Adipocyte (in vitro differentiated cells): ENCODE measurements around the gene ABCA13.

Experiments
- DNase-seq: peaks from one replicate; pipeline ENCODE4 v3.0.0-alpha.2; 2015; ENCODE audit warnings: low read depth
- H3K27me3 ChIP-seq: replicated peaks from 2 replicates; pipeline ENCODE4 v1.7.0; 2013; ENCODE audit warnings: mild to moderate bottlenecking, low read length, moderate library complexity; ENCODE audit not compliant: control insufficient read depth, insufficient read depth
- H3K36me3 ChIP-seq: 2 replicates; pipeline ENCODE4 v1.7.0; 2013; ENCODE audit warnings: low read length, mild to moderate bottlenecking, moderate library complexity; ENCODE audit not compliant: control insufficient read depth, insufficient read depth, severe bottlenecking
- H3K4me1 ChIP-seq: 2 replicates; pipeline ENCODE4 v1.7.0; 2013; ENCODE audit warnings: mild to moderate bottlenecking, low read length, moderate library complexity; ENCODE audit not compliant: control insufficient read depth, insufficient read depth
- H3K4me3 ChIP-seq: 2 replicates; pipeline ENCODE4 v1.7.0; 2013; ENCODE audit warnings: mild to moderate bottlenecking, low read length, moderate library complexity
- H3K9ac ChIP-seq: 2 replicates; pipeline ENCODE4 v1.7.0; 2013; ENCODE audit warnings: mild to moderate bottlenecking, low read length, moderate library complexity
- H3K9me3 ChIP-seq: 2 replicates; pipeline ENCODE4 v1.7.0; 2013; ENCODE audit warnings: mild to moderate bottlenecking, low read length, moderate library complexity; ENCODE audit not compliant: control insufficient read depth

The ABCA13 gene

DNA sequence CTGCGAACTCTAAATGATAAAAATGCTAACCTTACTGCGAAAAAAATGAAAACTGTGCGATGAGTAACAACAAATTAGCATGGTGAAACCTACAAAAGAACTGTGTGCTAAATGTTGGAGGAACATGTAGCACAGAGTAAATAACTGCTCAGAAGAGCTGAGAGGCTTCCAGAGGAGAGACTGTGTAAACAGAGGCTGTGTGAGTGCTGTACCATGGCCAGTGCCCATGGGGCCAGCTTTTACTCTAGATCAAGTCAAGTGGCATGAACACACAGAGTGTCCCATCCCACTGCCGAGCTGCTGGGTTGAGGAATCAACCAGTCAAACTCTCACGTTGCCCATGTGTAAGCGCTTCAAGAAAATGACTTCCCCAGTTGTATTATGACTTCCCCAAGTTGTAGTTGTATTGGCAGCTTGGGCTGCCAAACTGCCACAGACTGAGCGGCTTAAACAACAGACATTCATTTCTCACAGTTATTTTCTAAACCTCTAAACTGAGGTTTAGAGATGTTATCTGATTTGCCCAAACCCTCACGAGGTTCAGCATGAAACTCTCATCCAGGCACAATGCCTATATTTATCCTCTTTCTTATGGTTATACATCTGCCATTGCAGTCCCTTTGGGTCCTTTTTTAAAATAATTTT is 270.7 kb downstream of the ABCA13 start:
- Histone ChIP-seq H3K9me3 (no peaks in the 10 kb centered on the region), H3K27me3 (no peaks in the 10 kb centered on the region), H3K36me3 (no peaks in the 10 kb centered on the region), H3K4me1 (no peaks in the 10 kb centered on the region), H3K9ac (no peak overlapping the region), H3K4me3 (no peak overlapping the region)
- no peak for DNase-seq

DNA sequence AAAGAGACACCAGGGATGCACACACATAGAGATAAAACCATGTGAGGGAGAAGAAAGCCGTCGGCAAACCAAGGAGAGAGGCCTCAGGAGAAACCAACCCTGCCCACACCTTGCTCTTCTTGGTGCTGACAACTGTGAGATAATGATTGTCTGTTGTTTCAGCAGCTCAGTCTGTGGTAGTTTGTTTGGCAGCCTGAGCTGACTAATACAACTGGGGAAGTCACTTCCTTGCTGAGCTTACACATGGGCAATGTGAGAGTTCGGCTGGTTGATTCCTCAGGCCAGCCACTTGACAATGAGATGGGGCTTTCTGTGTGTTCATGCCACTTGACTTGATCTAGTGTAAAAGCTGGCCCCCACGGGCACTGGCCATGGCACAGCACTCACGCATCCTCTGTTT is 271.8 kb downstream of the ABCA13 start:
- no peaks in the 10 kb centered on the region for H3K27me3 ChIP-seq

DNA sequence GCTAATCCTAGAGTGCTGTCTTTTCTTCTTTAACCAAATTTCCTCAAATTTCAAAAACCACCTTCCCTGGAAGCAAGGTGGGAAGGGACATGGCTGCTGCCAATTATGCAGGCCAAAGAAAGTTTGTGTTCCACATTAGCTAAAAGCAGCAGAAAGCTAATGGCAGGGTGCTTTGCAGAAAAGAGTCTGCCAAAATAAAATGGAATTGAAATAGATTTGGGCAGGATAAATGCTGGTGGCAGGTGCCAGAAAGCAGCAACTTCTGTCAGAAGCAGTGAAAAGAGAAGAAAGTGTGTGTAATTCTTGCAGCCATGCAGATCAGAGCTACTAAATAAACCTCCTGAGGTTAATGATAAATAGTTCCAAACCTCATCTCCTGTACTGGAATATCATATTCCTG is 275.5 kb downstream of the ABCA13 start:
- Histone ChIP-seq H3K4me1 (no peaks in the 10 kb centered on the region), H3K9ac (no peak overlapping the region), H3K4me3 (no peak overlapping the region), H3K9me3 (no peaks in the 10 kb centered on the region), H3K27me3 (no peaks in the 10 kb centered on the region), H3K36me3 (no peaks in the 10 kb centered on the region)
- no peak for DNase-seq

More for the DNA sequence above, 271.8 kb downstream of the ABCA13 start:
- Histone ChIP-seq H3K9ac (no peak overlapping the region), H3K9me3 (no peaks in the 10 kb centered on the region), H3K4me1 (no peaks in the 10 kb centered on the region), H3K4me3 (no peak overlapping the region), H3K36me3 (no peaks in the 10 kb centered on the region)
- no peak for DNase-seq

DNA sequence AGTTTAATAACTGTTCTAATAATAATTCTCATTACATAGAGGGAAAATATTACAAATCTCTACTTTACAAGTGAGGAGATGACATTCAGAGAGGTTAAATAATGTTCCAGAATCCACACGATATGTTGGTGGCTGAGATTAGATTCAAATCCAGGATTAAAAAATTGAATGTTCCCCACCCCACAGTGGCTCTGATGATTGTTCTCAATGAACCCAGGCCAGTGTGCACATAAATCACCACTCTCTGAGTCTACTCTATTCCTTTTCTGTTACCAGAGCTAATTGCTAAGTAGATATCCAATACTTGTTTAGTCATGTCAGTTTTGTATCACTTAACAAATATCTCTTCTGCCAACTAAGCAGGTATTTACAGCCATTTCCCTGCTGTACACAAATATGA is 281.0 kb downstream of the ABCA13 start:
- no peaks in the 10 kb centered on the region for H3K9me3 ChIP-seq
- H3K27me3 ChIP-seq = no peaks in the 10 kb centered on the region
- no peak overlapping the region for H3K4me3 ChIP-seq
- no peak for DNase-seq
- H3K36me3 ChIP-seq = no peaks in the 10 kb centered on the region
- no peak overlapping the region for H3K9ac ChIP-seq
- H3K4me1 ChIP-seq = no peaks in the 10 kb centered on the region

DNA sequence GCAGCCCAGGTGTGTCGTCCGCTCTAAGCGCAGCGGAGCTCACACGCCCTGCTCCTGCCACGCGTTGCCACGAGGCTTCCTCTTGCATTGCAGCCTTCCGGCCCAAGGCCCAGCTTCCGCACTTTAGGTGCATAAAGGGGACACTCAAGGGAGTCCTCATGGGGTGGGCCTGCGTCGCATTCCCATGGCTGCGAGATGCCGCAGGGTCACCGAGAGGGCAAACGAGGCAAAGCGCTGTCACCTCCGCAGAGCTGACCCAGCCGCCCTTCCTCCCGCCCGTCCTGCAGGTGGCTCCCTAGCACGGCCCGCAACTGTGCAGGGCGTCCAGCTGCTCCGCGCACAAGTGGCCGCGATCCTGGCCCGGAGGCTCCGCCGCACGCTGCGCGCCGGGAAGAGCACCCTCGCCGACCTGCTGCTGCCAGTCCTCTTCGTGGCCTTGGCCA is 283.5 kb downstream of the ABCA13 start:
- no peak overlapping the region for H3K9ac ChIP-seq
- no peaks in the 10 kb centered on the region for H3K27me3 ChIP-seq
- DNase-seq = no peak
- H3K9me3 ChIP-seq = no peaks in the 10 kb centered on the region
- no peaks in the 10 kb centered on the region for H3K36me3 ChIP-seq
- H3K4me3 ChIP-seq = no peak overlapping the region
- H3K4me1 ChIP-seq = no peaks in the 10 kb centered on the region

DNA sequence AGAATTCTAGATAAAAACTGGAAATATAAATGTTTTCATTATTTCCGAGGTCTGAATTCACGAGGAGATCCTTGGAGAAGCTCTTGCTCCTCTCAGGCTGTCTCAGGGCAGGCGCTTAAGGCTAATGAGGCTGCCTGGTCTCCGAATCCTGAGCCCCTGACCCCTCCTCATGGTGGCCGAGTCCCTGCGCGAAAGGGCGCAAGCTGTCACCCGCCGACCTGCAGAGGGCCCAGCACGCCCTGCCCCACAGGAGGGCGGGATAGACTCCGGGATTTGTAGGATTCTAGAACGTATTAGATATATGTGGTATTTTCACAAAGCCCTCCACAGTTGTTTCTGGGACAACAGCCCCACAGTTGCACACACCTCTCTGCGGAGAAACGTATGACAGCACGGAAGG is 284.1 kb downstream of the ABCA13 start:
- Histone ChIP-seq H3K4me1 (no peaks in the 10 kb centered on the region), H3K27me3 (no peaks in the 10 kb centered on the region), H3K4me3 (no peak overlapping the region), H3K36me3 (no peaks in the 10 kb centered on the region), H3K9me3 (no peaks in the 10 kb centered on the region), H3K9ac (no peak overlapping the region)
- no peak for DNase-seq

DNA sequence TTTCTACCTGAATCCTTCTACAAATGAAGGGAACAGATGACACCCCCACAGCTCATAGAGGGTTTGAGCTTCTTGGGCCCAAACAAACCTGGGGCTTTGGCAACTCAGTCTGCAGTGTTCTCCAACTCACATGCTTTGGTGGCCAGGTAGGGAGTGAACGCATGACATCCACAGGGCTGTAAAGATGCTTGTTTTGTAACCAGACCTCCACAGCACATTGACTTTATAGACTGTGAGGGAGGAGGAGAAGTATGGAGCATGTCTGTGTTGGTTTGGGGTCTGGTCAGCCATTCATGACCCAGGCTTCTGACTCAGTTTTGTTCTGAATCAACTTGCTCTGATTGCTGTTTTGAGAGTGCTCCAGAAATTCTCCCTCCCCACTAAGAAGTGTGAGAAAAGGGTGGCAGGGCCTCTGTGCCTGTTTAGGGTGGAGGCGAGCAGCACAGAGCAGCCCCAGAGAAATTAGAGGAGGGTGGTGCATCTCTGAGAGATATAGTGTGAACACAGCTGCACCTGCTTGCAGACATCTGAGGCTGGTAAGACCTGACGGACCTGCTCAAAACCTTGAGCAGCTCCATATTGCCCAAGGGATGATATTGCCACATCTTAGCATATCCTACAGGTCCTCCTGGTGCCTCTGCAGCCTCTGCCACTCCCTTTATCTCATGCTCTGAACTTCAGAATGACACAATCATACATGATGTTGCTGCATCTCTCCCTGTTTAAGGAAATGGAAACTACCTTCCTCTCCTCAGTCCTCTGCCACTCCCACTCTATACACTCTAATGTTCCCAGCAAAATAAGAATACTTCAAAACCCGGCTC is 287.7 kb downstream of the ABCA13 start:
- no peak overlapping the region for H3K9ac ChIP-seq
- no peaks in the 10 kb centered on the region for H3K9me3 ChIP-seq
- H3K4me3 ChIP-seq = no peak overlapping the region
- no peaks in the 10 kb centered on the region for H3K36me3 ChIP-seq
- no peak for DNase-seq
- no peaks in the 10 kb centered on the region for H3K27me3 ChIP-seq
- no peaks in the 10 kb centered on the region for H3K4me1 ChIP-seq

DNA sequence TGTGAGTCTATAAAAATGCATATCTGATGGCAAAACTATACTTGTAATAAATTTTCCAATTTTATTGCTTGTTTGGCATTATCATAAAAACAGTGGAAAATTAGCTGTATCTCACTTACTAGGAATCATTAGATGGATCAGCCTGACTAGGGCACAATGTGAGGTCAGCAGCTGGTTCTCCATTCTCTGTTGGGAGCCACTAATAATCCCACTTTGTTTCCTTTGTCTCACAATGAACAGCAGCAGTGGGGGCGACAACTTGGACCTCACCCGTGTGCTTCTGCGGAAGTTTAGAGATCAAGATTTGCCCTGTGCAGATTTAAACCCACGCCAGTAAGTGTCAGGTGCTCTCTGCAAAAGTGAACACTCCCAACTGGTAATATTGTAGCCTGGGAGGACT is 295.5 kb downstream of the ABCA13 start:
- H3K9me3 ChIP-seq = no peaks in the 10 kb centered on the region
- H3K9ac ChIP-seq = no peak overlapping the region

DNA sequence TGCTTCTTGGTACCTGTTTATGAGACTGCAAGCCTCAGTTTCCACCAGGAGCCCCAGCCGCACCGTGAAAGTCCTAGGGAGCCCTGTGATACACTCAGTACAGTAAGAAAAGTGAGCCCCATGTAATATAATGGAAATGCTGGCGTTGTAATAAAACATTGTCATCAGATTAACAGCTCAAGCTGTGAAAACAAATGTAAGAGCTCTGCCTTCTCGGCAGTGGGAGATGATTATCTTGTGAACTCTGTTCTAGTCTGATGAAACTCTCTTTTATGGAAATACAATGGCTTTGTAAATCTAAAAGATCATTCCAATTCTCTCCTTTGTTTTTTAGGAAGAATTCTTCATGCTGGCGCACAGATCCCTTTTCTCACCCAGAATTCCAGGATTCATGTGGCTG is 299.9 kb downstream of the ABCA13 start:
- Histone ChIP-seq H3K4me3 (no peak overlapping the region), H3K4me1 (peaks cover 3% of the 10 kb centered on the region), H3K9me3 (no peaks in the 10 kb centered on the region), H3K27me3 (no peaks in the 10 kb centered on the region), H3K9ac (no peak overlapping the region), H3K36me3 (no peaks in the 10 kb centered on the region)
- DNase-seq = no peak

More for the DNA sequence above, 295.5 kb downstream of the ABCA13 start:
- peaks cover 3% of the 10 kb centered on the region for H3K27me3 ChIP-seq
- no peaks in the 10 kb centered on the region for H3K36me3 ChIP-seq
- H3K4me3 ChIP-seq = no peak overlapping the region
- DNase-seq = no peak
- H3K4me1 ChIP-seq = peaks cover 3% of the 10 kb centered on the region

DNA sequence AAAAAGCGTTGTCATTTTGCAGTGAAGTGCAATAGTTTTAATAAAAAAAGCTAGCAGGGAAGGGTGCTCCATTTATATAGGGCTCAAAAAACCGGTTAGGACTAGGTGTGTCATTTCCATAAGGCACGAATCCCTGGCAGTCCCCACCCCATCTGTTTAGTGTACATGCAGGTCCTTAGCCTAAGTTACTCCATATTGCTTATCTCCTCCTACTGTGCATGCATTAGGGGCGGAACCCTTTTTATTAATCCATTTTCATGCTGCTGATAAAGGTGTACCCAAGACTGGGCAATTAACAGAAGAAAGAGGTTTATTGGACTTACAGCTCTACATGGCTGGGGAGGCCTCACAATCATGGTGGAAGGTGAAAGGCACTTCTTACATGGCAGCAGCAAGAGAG is 301.4 kb downstream of the ABCA13 start:
- Histone ChIP-seq H3K9ac (no peak overlapping the region), H3K36me3 (no peaks in the 10 kb centered on the region), H3K27me3 (no peaks in the 10 kb centered on the region), H3K9me3 (no peaks in the 10 kb centered on the region), H3K4me1 (peaks cover 3% of the 10 kb centered on the region), H3K4me3 (no peak overlapping the region)
- no peak for DNase-seq

DNA sequence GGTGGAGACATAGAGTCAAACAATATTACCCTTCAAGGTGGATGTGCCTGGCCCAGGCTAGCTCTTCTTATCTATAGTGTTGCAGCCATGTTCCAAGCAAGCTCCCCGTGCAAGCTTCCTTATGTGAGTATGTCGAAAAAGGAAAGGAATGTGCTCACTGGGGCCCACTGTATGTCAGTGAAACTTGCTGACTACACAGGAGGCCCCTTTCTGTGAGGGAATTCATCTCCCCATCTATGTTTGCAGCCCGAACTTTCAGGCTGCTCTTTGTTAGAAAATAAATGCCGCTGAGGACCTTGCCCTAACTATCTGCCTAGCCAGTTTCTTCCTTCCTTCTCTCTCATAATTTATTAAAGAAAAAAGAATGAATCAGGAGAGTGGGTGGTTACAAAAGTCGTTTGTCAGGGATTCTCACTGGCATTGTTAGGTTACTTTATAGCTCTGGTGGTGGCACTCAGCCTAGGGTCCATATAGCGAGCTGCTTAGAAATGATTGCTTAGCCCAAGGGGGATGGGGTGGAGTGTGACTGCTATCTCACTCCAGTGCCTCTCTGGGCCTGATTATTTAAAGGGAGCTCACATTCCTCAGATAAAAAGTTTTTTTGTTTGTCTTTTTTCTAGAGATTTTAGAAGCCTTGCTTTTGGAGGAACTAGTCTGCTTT is 302.1 kb downstream of the ABCA13 start:
- no peaks in the 10 kb centered on the region for H3K9me3 ChIP-seq
- H3K4me1 ChIP-seq = peaks cover 3% of the 10 kb centered on the region
- no peak overlapping the region for H3K9ac ChIP-seq
- no peak overlapping the region for H3K4me3 ChIP-seq
- DNase-seq = no peak
- H3K36me3 ChIP-seq = no peaks in the 10 kb centered on the region
- no peaks in the 10 kb centered on the region for H3K27me3 ChIP-seq
